Central memory CD8-positive, alpha-beta T cell (primary cell): ENCODE data around the gene MAS1.

Source experiments
- ATAC-seq: fragments of 150-1000 bp; cut with Tn5 transposase; replicated peaks from 2 replicates; pipeline ENCODE4 v1.10.0; 2022; ENCODE audit warnings: mild to moderate bottlenecking, moderate FRiP score, moderate number of reproducible peaks; ENCODE audit not compliant: poor library complexity, severe bottlenecking; ENCODE audit errors: extremely low read depth
- DNase-seq, 2 donors: peaks; one replicate each; pipeline ENCODE4 v3.0.0; 2021; ENCODE audit warnings: low spot score in 2 of 2
- H3K27ac Mint-ChIP-seq: one replicate; pipeline ENCODE4 v1.8.0; 2022; ENCODE audit warnings: low read depth, mild to moderate bottlenecking, moderate library complexity, mixed read lengths
- H3K27me3 Mint-ChIP-seq: one replicate; pipeline ENCODE4 v1.8.0; 2022; ENCODE audit warnings: mixed read lengths
- H3K36me3 Mint-ChIP-seq: one replicate; pipeline ENCODE4 v1.8.0; 2022; ENCODE audit warnings: mild to moderate bottlenecking, moderate library complexity, mixed read lengths; ENCODE audit not compliant: insufficient read depth
- H3K4me1 Mint-ChIP-seq: one replicate; pipeline ENCODE4 v1.8.0; 2022; ENCODE audit warnings: mixed read lengths
- H3K4me3 Mint-ChIP-seq: one replicate; pipeline ENCODE4 v1.8.0; 2022; ENCODE audit warnings: mild to moderate bottlenecking, moderate library complexity, mixed read lengths
- H3K9me3 Mint-ChIP-seq: one replicate; pipeline ENCODE4 v1.8.0; 2022; ENCODE audit warnings: mixed read lengths

MAS1 gene

GRCh38 chr6:159931846-159932245, 41.1 kb downstream of the MAS1 start:
- Mint-ChIP-seq H3K9me3 (no peaks in the 10 kb centered on the region), H3K4me3 (no peak overlapping the region), H3K27me3 (no peaks in the 10 kb centered on the region), H3K36me3 (peaks cover 6% of the 10 kb centered on the region), H3K27ac (no peak overlapping the region), H3K4me1 (peaks cover 24% of the 10 kb centered on the region)
- no peak for DNase-seq
- ATAC-seq: no peak

DNA sequence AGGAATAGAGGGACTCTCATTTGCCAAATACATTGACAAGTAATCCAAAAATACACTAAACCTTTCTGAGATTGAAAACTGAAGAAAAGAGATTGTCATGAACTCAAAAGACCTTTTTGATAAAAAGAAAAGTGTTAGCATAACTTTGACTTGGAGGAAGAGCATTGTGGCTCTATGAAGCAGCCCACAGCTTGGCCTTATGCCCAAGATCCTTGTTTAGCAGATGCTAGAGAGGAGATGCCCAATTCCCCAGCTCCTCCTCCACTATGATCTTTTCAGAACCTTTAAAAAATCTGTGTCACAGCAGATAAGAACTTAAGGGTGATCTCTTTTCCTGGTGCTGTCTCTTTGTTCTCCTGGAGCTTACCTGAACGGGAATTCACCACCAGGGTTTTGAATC, 42.3 kb downstream of the MAS1 start:
- H3K4me3 Mint-ChIP-seq: no peak overlapping the region
- no peaks in the 10 kb centered on the region for H3K27me3 Mint-ChIP-seq

DNA sequence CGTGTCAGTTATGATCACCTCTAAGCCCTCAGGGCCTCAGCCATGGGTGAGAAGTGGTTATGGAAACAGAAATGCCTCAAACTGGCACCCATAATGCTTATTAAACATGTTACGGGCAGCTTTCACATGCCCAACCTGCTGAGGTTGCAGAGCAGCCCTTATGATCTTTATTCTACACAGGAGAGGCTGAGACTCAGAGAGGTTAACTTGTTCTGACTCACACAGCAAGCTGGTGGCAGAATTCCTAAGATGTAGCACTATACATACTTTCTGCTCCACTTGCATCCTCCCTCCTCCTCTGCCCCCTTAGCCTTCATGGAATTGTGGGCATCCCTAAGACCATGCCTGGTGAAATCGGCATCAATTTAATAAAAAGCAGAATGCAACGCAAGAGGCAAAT, 43.4 kb downstream of the MAS1 start:
- Mint-ChIP-seq H3K4me1 (peaks cover 24% of the 10 kb centered on the region), H3K36me3 (peaks cover 6% of the 10 kb centered on the region), H3K9me3 (no peaks in the 10 kb centered on the region), H3K4me3 (no peak overlapping the region), H3K27ac (no peak overlapping the region), H3K27me3 (no peaks in the 10 kb centered on the region)
- ATAC-seq: no peak
- no peak for DNase-seq

More for the DNA sequence above, 42.3 kb downstream of the MAS1 start:
- H3K9me3 Mint-ChIP-seq: no peaks in the 10 kb centered on the region
- ATAC-seq: no peak
- H3K4me1 Mint-ChIP-seq: peaks cover 24% of the 10 kb centered on the region
- no peak for DNase-seq
- peaks cover 6% of the 10 kb centered on the region for H3K36me3 Mint-ChIP-seq
- H3K27ac Mint-ChIP-seq: no peak overlapping the region

- H3K27ac Mint-ChIP-seq: no peak overlapping the region
- no peak for ATAC-seq
- no peaks in the 10 kb centered on the region for H3K27me3 Mint-ChIP-seq
- no peak for DNase-seq
- no peaks in the 10 kb centered on the region for H3K9me3 Mint-ChIP-seq
- H3K4me3 Mint-ChIP-seq: no peak overlapping the region
- peaks cover 2% of the 10 kb centered on the region for H3K36me3 Mint-ChIP-seq
- peaks cover 15% of the 10 kb centered on the region for H3K4me1 Mint-ChIP-seq
These were observed 44.3 kb downstream of the MAS1 start for GRCh38 chr6:159935065-159935464.

DNA sequence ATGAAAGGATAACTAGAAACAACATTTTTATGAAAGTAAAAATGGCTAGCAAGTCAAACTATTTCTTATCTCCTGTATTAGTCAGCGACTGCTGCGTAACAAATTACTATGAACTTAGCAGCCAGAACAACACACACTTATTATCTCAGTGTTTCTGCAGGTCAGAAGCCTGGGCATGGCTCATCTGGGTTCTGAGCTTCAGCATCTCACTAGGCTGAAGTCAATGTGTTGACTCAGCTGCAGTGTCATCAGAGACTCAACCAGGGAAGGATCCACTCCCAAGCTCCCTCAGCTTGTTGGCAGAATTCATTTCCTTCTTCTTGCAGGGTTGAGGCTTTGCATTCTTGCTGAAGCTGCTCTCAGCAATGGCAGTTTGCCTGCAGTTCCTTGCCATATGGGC, 44.8 kb downstream of the MAS1 start:
- H3K27me3 Mint-ChIP-seq: no peaks in the 10 kb centered on the region
- H3K4me1 Mint-ChIP-seq: peaks cover 9% of the 10 kb centered on the region
- no peak for ATAC-seq
- no peaks in the 10 kb centered on the region for H3K9me3 Mint-ChIP-seq
- H3K4me3 Mint-ChIP-seq: no peak overlapping the region
- DNase-seq: no peak
- peaks cover 2% of the 10 kb centered on the region for H3K36me3 Mint-ChIP-seq
- H3K27ac Mint-ChIP-seq: no peak overlapping the region

DNA sequence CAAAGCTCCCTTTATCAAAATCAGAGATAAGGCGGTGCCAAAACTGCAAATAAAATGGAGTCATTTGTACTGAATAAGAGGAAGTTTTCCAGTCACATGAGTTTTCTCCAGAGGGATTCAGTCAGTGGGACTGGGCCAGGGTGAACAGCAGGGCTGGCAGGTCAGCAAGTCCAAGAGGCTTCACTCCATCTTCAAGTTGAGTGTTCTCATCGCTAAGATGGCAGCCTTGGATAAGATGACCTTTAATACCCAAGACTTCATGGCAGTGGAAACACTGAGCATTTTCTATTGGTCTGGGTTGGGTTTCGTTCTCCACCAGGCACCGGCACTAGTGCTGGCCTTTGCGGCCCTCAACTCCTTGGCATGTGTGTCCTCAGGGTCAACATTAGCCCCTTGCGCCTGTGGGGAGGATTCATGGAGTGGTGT, 48.8 kb downstream of the MAS1 start:
- Mint-ChIP-seq H3K27me3 (peaks cover 15% of the 10 kb centered on the region), H3K9me3 (peaks cover 4% of the 10 kb centered on the region), H3K27ac (no peak overlapping the region), H3K4me1 (peaks cover 9% of the 10 kb centered on the region), H3K36me3 (peaks cover 6% of the 10 kb centered on the region), H3K4me3 (no peak overlapping the region)
- ATAC-seq (no peak), DNase-seq (no peak)
